OCI-LY7 (cell line): ENCODE measurements around the gene ANKRD11. TPM values are rescaled to one million over a fixed set of nuclear protein-coding genes. Genes with fewer than 3 reads are reported as not detected.

Source experiments
- BruUV-seq: library from RNA; stranded (reverse); fragments of 400-500 nt; replicated peaks from 2 replicates; lab custom pipeline; 2021; lab: Mats Ljungman, UMichigan
- CTCF ChIA-PET: fragments of 300-600 bp; sonication (Branson Sonifier 250); formaldehyde crosslinking; loops from one replicate; lab custom pipeline; 2022; ENCODE audit warnings: antibody characterized with exemption; ENCODE audit not compliant: unreplicated experiment; lab: Charles Lee
- POLR2A ChIA-PET: fragments of 300-600 bp; sonication (Branson Sonifier 250); formaldehyde crosslinking; loops from one replicate; lab custom pipeline; 2022; ENCODE audit warnings: antibody characterized with exemption; lab: Charles Lee
- DNase-seq: peaks from one replicate; pipeline ENCODE4 v3.0.0-alpha.2; 2015; ENCODE audit warnings: low spot score
- H2AFZ ChIP-seq: fragments of 200-600 bp; sonication (generic), shearing (Covaris generic); 2 replicates; pipeline ENCODE4 v1.6.1; 2014; ENCODE audit warnings: mild to moderate bottlenecking, antibody characterized with exemption, low read length, moderate library complexity
- H3K27ac ChIP-seq: fragments of 200-600 bp; sonication (generic); 2 replicates; pipeline ENCODE4 v1.5.1; 2014; ENCODE audit warnings: mixed run types, low read depth, mild to moderate bottlenecking, moderate library complexity, low read length, inconsistent platforms; ENCODE audit not compliant: poor library complexity, severe bottlenecking
- H3K36me3 ChIP-seq: fragments of 200-600 bp; sonication (generic); 2 replicates; pipeline ENCODE4 v1.6.1; 2014; ENCODE audit warnings: mild to moderate bottlenecking, antibody characterized with exemption, low read length, moderate library complexity, mixed read lengths; ENCODE audit not compliant: insufficient read depth
- H3K4me1 ChIP-seq: fragments of 200-600 bp; sonication (generic); 2 replicates; pipeline ENCODE4 v1.5.1; 2014; ENCODE audit warnings: mild to moderate bottlenecking, low read length; ENCODE audit not compliant: insufficient read depth, poor library complexity, severe bottlenecking
- H3K4me2 ChIP-seq: fragments of 200-600 bp; sonication (generic); 2 replicates; pipeline ENCODE4 v1.6.1; 2014; ENCODE audit warnings: mild to moderate bottlenecking, low read length
- H3K4me3 ChIP-seq: fragments of 200-600 bp; sonication (generic); 2 replicates; pipeline ENCODE4 v1.5.1; 2014; ENCODE audit warnings: mild to moderate bottlenecking, low read depth, low read length; ENCODE audit not compliant: poor library complexity, severe bottlenecking
- H3K79me2 ChIP-seq: fragments of 200-600 bp; sonication (generic); 2 replicates; pipeline ENCODE4 v1.6.1; 2016; ENCODE audit warnings: low read depth, mild to moderate bottlenecking, low read length, moderate library complexity, mixed read lengths; ENCODE audit not compliant: insufficient read depth
- H3K9me2 ChIP-seq: fragments of 200-600 bp; sonication (generic); 2 replicates; pipeline ENCODE4 v1.6.1; 2016; ENCODE audit warnings: mild to moderate bottlenecking, low read length, mixed read lengths; ENCODE audit not compliant: insufficient read depth
- H3K9me3 ChIP-seq: fragments of 200-600 bp; sonication (generic); 2 replicates; pipeline ENCODE4 v1.6.1; 2014; ENCODE audit warnings: mild to moderate bottlenecking, mixed run types, low read length, mixed read lengths
- H4K20me1 ChIP-seq: fragments of 200-600 bp; sonication (generic); 2 replicates; pipeline ENCODE4 v1.6.1; 2014; ENCODE audit warnings: mild to moderate bottlenecking, antibody characterized with exemption, low read length, moderate library complexity, mixed read lengths; ENCODE audit not compliant: insufficient read depth
- EZH2phosphoT487 ChIP-seq: fragments of 200-600 bp; sonication (generic); IDR thresholded peaks from 2 replicates; pipeline ENCODE4 v1.6.1; 2018; ENCODE audit warnings: low read depth, borderline replicate concordance, mild to moderate bottlenecking, mixed run types, antibody characterized with exemption, low read length, moderate library complexity, mixed read lengths
- intact Hi-C: fragments of 100-400 bp; cut with micrococcal nuclease; formaldehyde crosslinking; loops from one replicate; pipeline ENCODE4 v1.10.0; 2022; ENCODE audit not compliant: unreplicated experiment
- total RNA-seq, 2 experiments: library from RNA; depleted of rRNA in 1 of 2; stranded (reverse); fragments of >200 nt in 1 of 2; shearing (Covaris generic) in 1 of 2; gene quantifications; 2 replicates each; pipeline ENCODE4 v1.2.3, GENCODE V29; 2014 to 2022
- TF ChIP-seq, protein P1 (sequence below): fragments of 200-600 bp; sonication (generic); conservative IDR thresholded peaks from 2 replicates; pipeline ENCODE4 v1.5.1; 2014; ENCODE audit warnings: mild to moderate bottlenecking, antibody characterized with exemption, low read length, moderate library complexity, mixed read lengths

ANKRD11 gene
- total RNA-seq, 2 experiments from 2014 or later, result 89.1 to 251 TPM

GRCh38 chr16:89233678-89234490 lies 256.5 kb downstream of the ANKRD11 start:
- intact Hi-C loops, result no loop called here
- H3K4me1 ChIP-seq, result no peaks in the 10 kb centered on the region
- no peaks in the 10 kb centered on the region for H3K79me2 ChIP-seq
- peaks cover 43% of the 10 kb centered on the region for H3K36me3 ChIP-seq
- no peak overlapping the region for H3K4me3 ChIP-seq
- no peaks in the 10 kb centered on the region for H4K20me1 ChIP-seq
- TF ChIP-seq EZH2phosphoT487, result no peak
- TF ChIP-seq, protein P1, sequence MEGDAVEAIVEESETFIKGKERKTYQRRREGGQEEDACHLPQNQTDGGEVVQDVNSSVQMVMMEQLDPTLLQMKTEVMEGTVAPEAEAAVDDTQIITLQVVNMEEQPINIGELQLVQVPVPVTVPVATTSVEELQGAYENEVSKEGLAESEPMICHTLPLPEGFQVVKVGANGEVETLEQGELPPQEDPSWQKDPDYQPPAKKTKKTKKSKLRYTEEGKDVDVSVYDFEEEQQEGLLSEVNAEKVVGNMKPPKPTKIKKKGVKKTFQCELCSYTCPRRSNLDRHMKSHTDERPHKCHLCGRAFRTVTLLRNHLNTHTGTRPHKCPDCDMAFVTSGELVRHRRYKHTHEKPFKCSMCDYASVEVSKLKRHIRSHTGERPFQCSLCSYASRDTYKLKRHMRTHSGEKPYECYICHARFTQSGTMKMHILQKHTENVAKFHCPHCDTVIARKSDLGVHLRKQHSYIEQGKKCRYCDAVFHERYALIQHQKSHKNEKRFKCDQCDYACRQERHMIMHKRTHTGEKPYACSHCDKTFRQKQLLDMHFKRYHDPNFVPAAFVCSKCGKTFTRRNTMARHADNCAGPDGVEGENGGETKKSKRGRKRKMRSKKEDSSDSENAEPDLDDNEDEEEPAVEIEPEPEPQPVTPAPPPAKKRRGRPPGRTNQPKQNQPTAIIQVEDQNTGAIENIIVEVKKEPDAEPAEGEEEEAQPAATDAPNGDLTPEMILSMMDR, result no peak
- ChIA-PET POLR2A (no interaction called here), CTCF (no interaction called here)
- no peak overlapping the region for H3K27ac ChIP-seq
- no peak overlapping the region for H3K4me2 ChIP-seq
- no peak for DNase-seq
- no peaks in the 10 kb centered on the region for H3K9me2 ChIP-seq
- H3K9me3 ChIP-seq, result no peaks in the 10 kb centered on the region
- no TSS peak for BruUV-seq
- no peak overlapping the region for H2AFZ ChIP-seq

DNA sequence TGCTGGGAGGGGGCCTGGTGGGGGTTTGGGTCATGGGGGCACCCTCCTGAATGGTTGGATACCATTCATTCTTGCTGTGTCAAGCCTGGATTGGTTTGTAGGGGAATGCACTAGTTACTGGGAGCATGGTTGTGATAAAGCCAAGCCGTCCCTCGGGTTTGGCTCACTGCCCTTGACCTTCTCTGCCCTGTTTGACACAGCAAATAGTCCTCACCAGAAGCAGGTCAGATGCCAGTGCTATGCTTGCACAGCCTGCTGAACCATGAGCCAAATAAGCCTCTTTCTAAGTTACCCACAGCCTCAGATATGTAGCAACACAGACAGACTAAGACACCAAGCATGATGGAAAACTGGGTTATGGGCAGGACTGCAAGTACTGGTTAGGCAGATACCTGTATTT lies 258.3 kb downstream of the ANKRD11 start:
- Histone ChIP-seq H3K9me3 (no peaks in the 10 kb centered on the region), H2AFZ (no peak overlapping the region), H3K4me2 (no peak overlapping the region), H3K4me3 (no peak overlapping the region), H3K27ac (no peak overlapping the region), H3K79me2 (no peaks in the 10 kb centered on the region), H3K4me1 (no peaks in the 10 kb centered on the region), H3K9me2 (no peaks in the 10 kb centered on the region), H3K36me3 (peaks cover 61% of the 10 kb centered on the region), H4K20me1 (no peaks in the 10 kb centered on the region)
- no TSS peak for BruUV-seq
- no peak for TF ChIP-seq EZH2phosphoT487
- TF ChIP-seq, protein P1, result no peak
- CTCF ChIA-PET, result no interaction called here
- intact Hi-C loops, result no loop called here
- DNase-seq, result no peak
- POLR2A ChIA-PET, result no interaction called here

- Histone ChIP-seq H3K9me2 (no peaks in the 10 kb centered on the region), H3K9me3 (no peaks in the 10 kb centered on the region), H3K4me2 (no peak overlapping the region), H3K36me3 (peaks cover 74% of the 10 kb centered on the region), H3K4me3 (no peak overlapping the region), H4K20me1 (no peaks in the 10 kb centered on the region), H2AFZ (no peak overlapping the region), H3K27ac (no peak overlapping the region), H3K4me1 (no peaks in the 10 kb centered on the region), H3K79me2 (no peaks in the 10 kb centered on the region)
- POLR2A ChIA-PET, result no interaction called here
- BruUV-seq, result no TSS peak
- intact Hi-C loops, result no loop called here
- no peak for TF ChIP-seq EZH2phosphoT487
- TF ChIP-seq, protein P1, result no peak
- CTCF ChIA-PET, result no interaction called here
- no peak for DNase-seq
Measured at GRCh38 chr16:89230255-89230654, 260.1 kb downstream of the ANKRD11 start.
